GM18507 (cell line): ENCODE measurements around the gene AGO3.

Experiments
- DNase-seq: peaks from one replicate; pipeline ENCODE4 v3.0.0; 2011; ENCODE audit warnings: low read depth; ENCODE audit not compliant: insufficient read length; ENCODE audit errors: extremely low spot score
- FAIRE-seq: peaks from 2 replicates; lab custom pipeline; 2011; peaks lifted over from hg19 to GRCh38; lab: Jason Lieb, UNC

AGO3 gene

GRCh38 chr1:36111151-36111550 is 180.2 kb downstream of the AGO3 start:
- DNase-seq (no peak), FAIRE-seq (no peak)

DNA sequence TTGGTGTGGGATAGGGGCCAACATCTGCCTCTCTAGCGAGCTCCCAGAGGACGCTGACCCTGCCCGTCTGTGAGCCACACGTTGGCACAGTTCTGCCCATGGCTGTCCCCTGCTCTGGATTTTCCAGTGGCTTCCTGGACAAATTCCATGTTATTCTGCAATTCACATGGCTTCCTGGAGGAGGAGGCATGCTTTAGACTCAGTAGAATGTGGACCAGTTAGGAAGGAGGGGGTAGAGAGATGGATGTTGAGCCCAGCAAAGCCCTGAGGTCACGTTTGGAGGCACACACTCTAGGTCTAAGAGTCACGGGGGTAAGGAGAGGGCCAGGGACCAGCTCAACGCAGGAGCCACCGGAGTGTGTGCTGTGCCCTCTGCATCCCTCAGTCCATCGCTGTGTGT is 181.9 kb downstream of the AGO3 start:
- no peak for FAIRE-seq

GRCh38 chr1:36114371-36114770 is 183.5 kb downstream of the AGO3 start:
- DNase-seq (no peak), FAIRE-seq (no peak)

More for the DNA sequence above, 181.9 kb downstream of the AGO3 start:
- DNase-seq: no peak

DNA sequence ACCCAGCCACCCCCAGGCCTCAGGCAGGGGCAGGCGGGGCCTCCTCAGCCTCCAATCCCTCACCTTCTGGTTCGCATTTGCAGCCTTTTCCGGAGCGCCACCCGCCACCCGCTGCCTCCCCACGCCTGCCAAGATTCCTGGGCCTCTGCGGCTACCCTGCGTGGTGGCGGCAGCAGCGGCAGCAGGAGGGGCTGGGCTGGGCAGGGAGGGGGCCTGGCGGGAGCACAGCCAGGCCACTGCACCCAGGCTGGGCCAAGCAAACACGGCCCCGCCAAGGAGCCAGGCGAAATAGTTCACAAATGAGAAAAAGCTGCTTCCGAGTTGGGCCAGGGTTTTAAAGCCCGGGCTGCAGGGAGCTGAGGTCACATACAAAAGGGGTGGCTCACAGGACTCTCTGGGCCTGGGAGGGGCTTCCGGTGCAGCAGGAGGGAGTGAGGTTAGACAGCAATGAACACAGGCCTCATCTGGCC is 184.3 kb downstream of the AGO3 start:
- DNase-seq (no peak), FAIRE-seq (no peak)

DNA sequence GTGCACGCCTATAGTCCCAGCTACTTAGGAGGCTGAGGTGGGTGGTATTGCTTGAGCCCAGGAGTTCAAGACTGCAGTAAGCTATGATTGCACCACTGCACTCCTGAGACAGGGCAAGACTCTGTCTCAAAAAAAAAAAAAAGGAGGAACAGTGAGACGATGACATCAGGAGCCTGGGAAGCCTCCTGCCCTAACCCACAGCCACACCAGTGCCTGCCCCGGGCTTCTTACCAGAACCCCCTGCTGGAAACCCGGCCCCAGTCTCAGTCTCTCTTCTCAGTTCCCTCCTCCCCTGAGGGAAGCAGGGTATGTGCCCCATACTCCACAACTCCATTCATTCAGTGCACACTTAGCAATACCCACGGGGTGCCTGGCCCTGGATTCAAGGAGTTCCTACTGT is 185.0 kb downstream of the AGO3 start:
- FAIRE-seq (no peak), DNase-seq (no peak)

DNA sequence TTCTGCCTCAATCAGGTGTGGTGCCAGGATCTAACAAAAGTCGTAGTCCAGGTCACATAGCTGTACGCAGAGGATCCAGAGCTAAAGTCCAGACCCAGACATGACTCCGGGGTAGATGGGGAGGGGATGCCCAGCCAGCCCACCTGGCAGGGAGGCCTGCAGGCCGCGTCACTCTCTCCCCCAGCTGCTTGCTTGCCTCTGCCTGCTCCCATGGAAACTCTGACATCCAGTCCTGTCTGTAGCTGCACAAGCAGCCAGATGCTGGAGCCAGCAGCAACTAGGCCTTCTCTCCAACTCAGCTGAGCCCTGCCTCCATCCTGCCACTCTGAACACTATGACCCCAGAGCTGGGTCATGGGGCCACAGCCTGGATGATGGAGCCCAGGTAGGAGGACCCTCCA is 186.0 kb downstream of the AGO3 start:
- FAIRE-seq (no peak), DNase-seq (no peak)

DNA sequence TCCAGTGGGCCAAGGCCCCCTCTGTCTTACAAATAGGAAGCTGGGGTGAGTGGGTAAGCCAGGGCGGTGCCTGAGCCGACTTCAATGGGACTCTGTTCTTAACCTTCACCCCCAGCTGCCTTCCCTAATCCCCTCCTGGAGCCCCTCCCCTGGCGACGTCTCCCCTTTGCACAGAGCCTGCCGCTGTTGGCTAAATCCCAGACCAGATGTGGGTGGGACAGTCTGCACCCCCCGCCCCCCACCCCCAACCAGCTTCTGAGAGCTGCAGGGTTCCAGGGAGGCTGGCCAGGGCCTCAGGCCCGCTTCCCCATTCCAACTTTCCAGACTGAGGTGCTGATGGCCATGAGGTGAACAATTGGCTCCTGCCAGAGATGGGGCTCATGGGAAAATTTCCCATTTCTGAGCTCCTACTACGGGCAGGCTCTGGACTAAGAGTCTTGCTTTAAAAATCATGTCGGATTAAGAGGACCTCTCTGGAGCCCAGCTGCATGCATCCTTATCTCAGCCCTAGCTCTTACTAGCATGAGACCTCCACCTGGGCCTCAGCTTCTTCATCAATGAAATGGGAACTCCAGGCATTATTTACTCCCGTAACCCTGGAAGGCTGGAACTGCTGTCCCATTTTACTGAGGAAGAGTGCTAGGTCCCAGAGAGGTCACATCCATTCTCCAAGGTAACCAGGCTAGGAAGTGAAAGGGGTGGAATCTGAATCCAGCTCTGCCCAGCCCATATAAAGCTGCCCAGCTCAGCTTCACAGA is 187.7 kb downstream of the AGO3 start:
- no peak for FAIRE-seq
- DNase-seq: no peak

- no peak for DNase-seq
- FAIRE-seq: no peak
Observed at GRCh38 chr1:36119456-36119855, 188.6 kb downstream of the AGO3 start.
